Liver (tissue), 9 donors: Measurements from ENCODE around the gene AXIN1. TPM values are rescaled to one million over a fixed set of nuclear protein-coding genes. Genes with fewer than 3 reads are reported as not detected.

Source experiments
- DNase-seq: peaks from one replicate; pipeline ENCODE4 v3.0.0-alpha.2; 2017; ENCODE audit warnings: low spot score
- H3K27ac ChIP-seq, 2 donors: one replicate each; pipeline ENCODE4 v1.7.0; 2013; ENCODE audit warnings: inconsistent platforms in 2 of 2, low read length in 2 of 2, control low read depth in 1 of 2, low read depth in 1 of 2, mild to moderate bottlenecking in 1 of 2
- H3K27me3 ChIP-seq, 4 donors: one replicate each; pipeline versions ENCODE4 v1.6.1 to v1.7.0; 2013; ENCODE audit warnings: low read length in 3 of 4, inconsistent platforms in 1 of 4, mild to moderate bottlenecking in 1 of 4, moderate library complexity in 1 of 4; ENCODE audit not compliant: control insufficient read depth in 4 of 4, insufficient read depth in 4 of 4
- H3K36me3 ChIP-seq, 4 donors: one replicate each; pipeline versions ENCODE4 v1.6.1 to v1.7.0; 2013; ENCODE audit warnings: low read length in 3 of 4, mild to moderate bottlenecking in 3 of 4, low read depth in 1 of 4, moderate library complexity in 1 of 4; ENCODE audit not compliant: control insufficient read depth in 4 of 4, insufficient read depth in 3 of 4
- H3K4me1 ChIP-seq, 4 donors: one replicate each; pipeline versions ENCODE4 v1.6.1 to v1.7.0; 2013; ENCODE audit warnings: low read length in 3 of 4, mild to moderate bottlenecking in 3 of 4, moderate library complexity in 1 of 4; ENCODE audit not compliant: control insufficient read depth in 4 of 4, insufficient read depth in 4 of 4
- H3K4me3 ChIP-seq, 3 donors: one replicate each; pipeline versions ENCODE4 v1.6.1 to v1.7.0; 2013; ENCODE audit warnings: low read length in 3 of 3, control low read depth in 1 of 3, low read depth in 1 of 3, mild to moderate bottlenecking in 1 of 3
- H3K9ac ChIP-seq, 2 donors: one replicate each; pipeline ENCODE4 v1.7.0; 2013; ENCODE audit warnings: low read length in 2 of 2, mild to moderate bottlenecking in 2 of 2, moderate library complexity in 2 of 2, control low read depth in 1 of 2, low read depth in 1 of 2
- H3K9me3 ChIP-seq, 4 donors: one replicate each; pipeline versions ENCODE4 v1.6.1 to v1.7.0; 2013; ENCODE audit warnings: low read length in 3 of 4; ENCODE audit not compliant: control insufficient read depth in 4 of 4
- ATF3 ChIP-seq: IDR thresholded peaks from 2 replicates; pipeline ENCODE4 v1.6.1; 2016; ENCODE audit warnings: antibody characterized with exemption
- CTCF ChIP-seq: fragments of 150-350 bp; IDR thresholded peaks from 2 replicates; pipeline ENCODE4 v1.5.1; 2017; ENCODE audit warnings: improper control_type of control experiment, low read depth, low read length; ENCODE audit not compliant: missing input control
- EGR1 ChIP-seq, 2 donors: IDR thresholded peaks; 2 replicates each; pipeline ENCODE4 v1.6.1; 2016 to 2018; ENCODE audit warnings: antibody characterized with exemption in 2 of 2, low read depth in 2 of 2
- FOXA1 ChIP-seq: IDR thresholded peaks from 2 replicates; pipeline ENCODE4 v1.6.1; 2016; ENCODE audit warnings: antibody characterized with exemption
- FOXA2 ChIP-seq: IDR thresholded peaks from 2 replicates; pipeline ENCODE4 v1.6.1; 2016; ENCODE audit warnings: antibody characterized with exemption
- GABPA ChIP-seq, 2 donors: IDR thresholded peaks in 1 of 2; conservative IDR thresholded peaks in 1 of 2; 2 replicates each; pipeline ENCODE4 v1.6.1; 2016; ENCODE audit warnings: antibody characterized with exemption in 2 of 2, mild to moderate bottlenecking in 1 of 2, moderate library complexity in 1 of 2
- HNF4A ChIP-seq, 2 donors: conservative IDR thresholded peaks; 2 replicates each; pipeline ENCODE4 v1.6.1; 2016; ENCODE audit warnings: antibody characterized with exemption in 2 of 2, mild to moderate bottlenecking in 2 of 2
- HNF4G ChIP-seq: IDR thresholded peaks from 2 replicates; pipeline ENCODE4 v1.6.1; 2016; ENCODE audit warnings: antibody characterized with exemption
- JUND ChIP-seq, 2 donors: IDR thresholded peaks; 2 replicates each; pipeline ENCODE4 v1.6.1; 2016; ENCODE audit warnings: antibody characterized with exemption in 2 of 2
- MAX ChIP-seq: IDR thresholded peaks from 2 replicates; pipeline ENCODE4 v1.6.1; 2016; ENCODE audit warnings: antibody characterized with exemption
- NR2F2 ChIP-seq: IDR thresholded peaks from 2 replicates; pipeline ENCODE4 v1.6.1; 2016; ENCODE audit warnings: antibody characterized with exemption
- RAD21 ChIP-seq, 2 donors: IDR thresholded peaks; 2 replicates each; pipeline ENCODE4 v1.6.1; 2016; ENCODE audit warnings: antibody characterized with exemption in 2 of 2, mild to moderate bottlenecking in 2 of 2
- REST ChIP-seq: IDR thresholded peaks from 2 replicates; pipeline ENCODE4 v1.6.1; 2016; ENCODE audit warnings: antibody characterized with exemption, mild to moderate bottlenecking
- RXRA ChIP-seq, 2 donors: IDR thresholded peaks; 2 replicates each; pipeline ENCODE4 v1.6.1; 2017 to 2018; ENCODE audit warnings: antibody characterized with exemption in 2 of 2, mild to moderate bottlenecking in 1 of 2
- SP1 ChIP-seq: IDR thresholded peaks from 2 replicates; pipeline ENCODE4 v1.6.1; 2018; ENCODE audit warnings: antibody characterized with exemption, mild to moderate bottlenecking
- TAF1 ChIP-seq: conservative IDR thresholded peaks from 2 replicates; pipeline ENCODE4 v1.6.1; 2016; ENCODE audit warnings: antibody characterized with exemption, mild to moderate bottlenecking
- YY1 ChIP-seq: IDR thresholded peaks from 2 replicates; pipeline ENCODE4 v1.6.1; 2016; ENCODE audit warnings: antibody characterized with exemption, mild to moderate bottlenecking
- ZBTB33 ChIP-seq: IDR thresholded peaks from 2 replicates; pipeline ENCODE4 v1.6.1; 2016; ENCODE audit warnings: antibody characterized with exemption
- WGBS: extraction: QIAGEN DNeasy Blood & Tissue Kit; methylation state at CpG from one replicate; pipeline ENCODE4 v1.1.7; 2013; 5-methylcytosine and 5-hydroxymethylcytosine counted together
- polyA plus RNA-seq, 2 donors: library from polyadenylated mRNA; stranded (reverse) in 1 of 2; unstranded in 1 of 2; fragments of 200-250 nt in 1 of 2; fragments of >200 nt in 1 of 2; fragmentation: Nextera tagmentation in 1 of 2; extraction: Ambion mirVana in 1 of 2; gene quantifications; one replicate each; pipeline versions ENCODE4 v1.2.1 to v1.2.3, GENCODE V29; 2013 to 2015
- total RNA-seq, 2 donors: library from RNA; depleted of rRNA; stranded (reverse); fragments of >200 nt; gene quantifications; one replicate each; pipeline ENCODE4 v1.2.3, GENCODE V29; 2014
- donor health status: healthy.
- donor health status: healthy.
- donor health status: healthy.
- donor health status: healthy.
- donor health status: healthy.

AXIN1 gene
- total and polyA plus RNA-seq, 4 donors: 2.0 to 10.3 (median 7.9) TPM

GRCh38 chr16:375927-376816, 23.6 kb upstream of the AXIN1 start:
- H3K36me3 ChIP-seq: peaks cover 0 to 38% (median 17%) of the 10 kb centered on the region in 4 donors
- WGBS: 96% methylated on average over 44 of the region's 44 CpGs
- TF ChIP-seq EGR1 (IDR thresholded peaks at IDR 0.05; ENCODE audit: low read depth in 2 of 2) (no peak), FOXA1 (no peak), GABPA (IDR thresholded peaks at IDR 0.05 in 1 of 2, conservative IDR thresholded peaks at IDR 0.05 in 1 of 2) (no peak), YY1 (no peak), MAX (no peak), SP1 (no peak)
- no peak overlapping the region for H3K27ac ChIP-seq
- peaks cover 0 to 17% (median 9%) of the 10 kb centered on the region in 4 donors for H3K4me1 ChIP-seq
- no peaks in the 10 kb centered on the region for H3K27me3 ChIP-seq
- no peak overlapping the region for H3K4me3 ChIP-seq
- no peak for DNase-seq
- H3K9ac ChIP-seq: no peak overlapping the region
- H3K9me3 ChIP-seq: no peaks in the 10 kb centered on the region

GRCh38 chr16:375212-375611, 22.7 kb upstream of the AXIN1 start:
- Histone ChIP-seq H3K36me3 (peaks cover 0 to 38% (median 17%) of the 10 kb centered on the region in 4 donors), H3K9me3 (no peaks in the 10 kb centered on the region), H3K27me3 (no peaks in the 10 kb centered on the region), H3K9ac (no peak overlapping the region), H3K4me3 (no peak overlapping the region), H3K27ac (no peak overlapping the region), H3K4me1 (peaks cover 2 to 13% (median 10%) of the 10 kb centered on the region in 4 donors)
- 96% methylated on average over 23 of the region's 23 CpGs for WGBS
- no peak for DNase-seq
- TF ChIP-seq YY1: no peak

GRCh38 chr16:374616-374926, 22.0 kb upstream of the AXIN1 start:
- TF ChIP-seq EGR1 (IDR thresholded peaks at IDR 0.05; ENCODE audit: low read depth in 2 of 2) (no peak), CTCF (no peak), HNF4A (conservative IDR thresholded peaks at IDR 0.05) (no peak), JUND (IDR thresholded peaks at IDR 0.05) (no peak), NR2F2 (no peak), ATF3 (no peak), RXRA (IDR thresholded peaks at IDR 0.05) (no peak), RAD21 (IDR thresholded peaks at IDR 0.05) (no peak), TAF1 (no peak), REST (no peak), MAX (no peak), FOXA1 (no peak), YY1 (no peak), GABPA (IDR thresholded peaks at IDR 0.05 in 1 of 2, conservative IDR thresholded peaks at IDR 0.05 in 1 of 2) (no peak), FOXA2 (no peak), SP1 (no peak), HNF4G (no peak), ZBTB33 (no peak)
- peaks cover 4 to 13% (median 10%) of the 10 kb centered on the region in 4 donors for H3K4me1 ChIP-seq
- DNase-seq: no peak
- H3K36me3 ChIP-seq: peaks cover 0 to 38% (median 17%) of the 10 kb centered on the region in 4 donors
- H3K9ac ChIP-seq: no peak overlapping the region
- WGBS: 91% methylated on average over 9 of the region's 9 CpGs
- no peak overlapping the region for H3K27ac ChIP-seq
- H3K27me3 ChIP-seq: no peaks in the 10 kb centered on the region
- no peak overlapping the region for H3K4me3 ChIP-seq
- no peaks in the 10 kb centered on the region for H3K9me3 ChIP-seq
